Measurements from ENCODE around the gene OOSP3.

OOSP3 gene

GRCh38 chr11:59938132-59938531 lies 59.5 kb downstream of the OOSP3 start, which contains the start of gene OOSP1:
Gene OOSP1 (plus strand): TSS chr11:59938432. CDS start chr11:59938455, 23 bp downstream.
- no peak for TF ChIP-seq CTCF (IDR thresholded peaks at IDR 0.05; ENCODE audit: control insufficient read depth, insufficient read depth, low read depth, low read length, missing control alignments)
- no peak within 1 kb of the TSS for H3K4me3 ChIP-seq (ENCODE audit: control insufficient read depth, low read depth, low read length)
- DNase-seq (ENCODE audit: low read depth), result no peak

GRCh38 chr11:59938718-59939117 lies 60.1 kb downstream of the OOSP3 start:
- TF ChIP-seq CTCF (IDR thresholded peaks at IDR 0.05; ENCODE audit: control insufficient read depth, insufficient read depth, low read depth, low read length, missing control alignments), result no peak
- H3K4me3 ChIP-seq (ENCODE audit: control insufficient read depth, low read depth, low read length), result no peak overlapping the region
- DNase-seq (ENCODE audit: low read depth), result no peak

DNA sequence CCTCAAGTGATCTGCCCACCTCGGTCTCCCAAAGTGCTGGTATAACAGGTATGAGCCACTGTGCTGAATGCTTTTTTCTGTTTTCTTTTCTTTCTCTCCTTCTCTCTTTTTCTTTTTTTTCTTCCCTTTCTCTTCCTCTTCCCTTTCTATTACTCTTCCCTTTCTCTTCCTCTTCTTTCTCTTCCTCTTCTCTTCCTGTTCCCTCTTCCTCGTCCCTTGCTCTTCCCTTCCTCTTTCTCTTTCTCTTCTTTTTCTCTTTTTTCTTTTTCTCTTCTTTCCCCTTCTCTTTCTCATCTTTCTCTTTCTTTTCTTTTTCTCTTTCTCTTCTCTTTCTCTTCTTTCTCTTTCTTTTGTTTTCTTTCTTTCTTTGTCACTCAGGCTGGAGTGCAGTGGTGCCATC lies 60.9 kb downstream of the OOSP3 start:
- H3K4me3 ChIP-seq (ENCODE audit: control insufficient read depth, low read depth, low read length), result no peak overlapping the region
- no peak for TF ChIP-seq CTCF (IDR thresholded peaks at IDR 0.05; ENCODE audit: control insufficient read depth, insufficient read depth, low read depth, low read length, missing control alignments)
- DNase-seq (ENCODE audit: low read depth), result no peak

- no peak for TF ChIP-seq CTCF (IDR thresholded peaks at IDR 0.05; ENCODE audit: control insufficient read depth, insufficient read depth, low read depth, low read length, missing control alignments)
- DNase-seq (ENCODE audit: low read depth), result no peak
- no peak overlapping the region for H3K4me3 ChIP-seq (ENCODE audit: control insufficient read depth, low read depth, low read length)
Observed at GRCh38 chr11:59941091-59941490, 62.5 kb downstream of the OOSP3 start.

DNA sequence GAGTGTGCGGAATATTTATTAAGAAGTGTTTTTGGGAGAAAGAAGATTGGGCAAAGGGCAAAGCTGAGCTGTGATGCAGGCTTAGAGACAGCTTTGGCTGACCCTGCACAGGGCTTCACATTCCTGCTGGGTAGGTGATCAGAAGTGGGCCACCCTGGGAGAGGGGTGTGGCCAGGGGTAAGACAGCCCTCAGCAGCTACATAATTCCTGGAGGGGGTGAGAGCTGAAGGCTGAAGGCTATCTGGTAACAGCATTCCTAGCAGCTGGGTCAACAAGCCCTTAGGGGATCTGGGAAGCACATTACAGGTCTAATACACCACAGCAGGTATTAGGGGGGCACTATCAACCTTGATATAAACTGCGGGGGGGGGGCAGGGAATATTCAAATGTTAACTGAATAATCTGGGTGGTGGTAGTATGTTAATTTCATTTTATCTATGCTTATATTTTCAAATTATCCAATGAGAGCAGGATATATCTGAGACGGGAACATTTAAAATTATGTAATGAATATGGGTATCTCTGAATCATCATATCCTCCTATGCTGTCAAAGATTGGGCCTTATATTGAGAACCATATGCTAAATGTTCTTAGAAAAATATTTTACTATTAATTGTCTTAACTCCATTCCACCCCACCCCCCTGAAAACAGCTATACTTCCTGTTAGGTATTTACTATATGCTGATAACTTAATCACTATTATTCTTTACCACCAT lies 65.6 kb downstream of the OOSP3 start:
- no peak overlapping the region for H3K4me3 ChIP-seq (ENCODE audit: control insufficient read depth, low read depth, low read length)
- no peak for DNase-seq (ENCODE audit: low read depth)
- no peak for TF ChIP-seq CTCF (IDR thresholded peaks at IDR 0.05; ENCODE audit: control insufficient read depth, insufficient read depth, low read depth, low read length, missing control alignments)

GRCh38 chr11:59944720-59945119 lies 66.1 kb downstream of the OOSP3 start:
- TF ChIP-seq CTCF (IDR thresholded peaks at IDR 0.05; ENCODE audit: control insufficient read depth, insufficient read depth, low read depth, low read length, missing control alignments), result no peak
- DNase-seq (ENCODE audit: low read depth), result no peak
- no peak overlapping the region for H3K4me3 ChIP-seq (ENCODE audit: control insufficient read depth, low read depth, low read length)
